BE2C (cell line): ENCODE measurements around the gene PPIP5K1.
A peak's percentile ranks its signal among the peaks of the same experiment; 100 is the strongest.

Source experiments
- DNase-seq: peaks from one replicate; pipeline ENCODE4 v3.0.0-alpha.2; 2020
- H3K27me3 ChIP-seq: fragments of 250-450 bp; sonication (Bioruptor Pico); 2 replicates; pipeline ENCODE4 v1.5.1; 2020; ENCODE audit warnings: mild to moderate bottlenecking
- H3K36me3 ChIP-seq: fragments of 250-450 bp; sonication (Bioruptor Pico); 2 replicates; pipeline ENCODE4 v1.5.1; 2020; ENCODE audit warnings: mild to moderate bottlenecking
- H3K4me1 ChIP-seq: fragments of 250-450 bp; sonication (Bioruptor Pico); 2 replicates; pipeline ENCODE4 v1.5.1; 2020
- H3K4me3 ChIP-seq: 2 replicates; pipeline ENCODE4 v1.5.1; 2011; ENCODE audit warnings: low read depth, low read length
- H3K9me3 ChIP-seq: fragments of 250-450 bp; sonication (Bioruptor Pico); 2 replicates; pipeline ENCODE4 v1.5.1; 2020
- CTCF ChIP-seq: IDR thresholded peaks from 2 replicates; pipeline ENCODE4 v1.5.1; 2012; ENCODE audit warnings: mild to moderate bottlenecking, low read depth, low read length

The PPIP5K1 gene

GRCh38 chr15:43510200-43511011, 79.6 kb downstream of the PPIP5K1 start:
- H3K4me3 ChIP-seq, result peak overlapping the region; percentile 83
- no peaks in the 10 kb centered on the region for H3K9me3 ChIP-seq
- peak; percentile 68 for TF ChIP-seq CTCF
- peaks cover 27% of the 10 kb centered on the region for H3K4me1 ChIP-seq
- peak; percentile 100 for DNase-seq
- no peaks in the 10 kb centered on the region for H3K27me3 ChIP-seq
- no peaks in the 10 kb centered on the region for H3K36me3 ChIP-seq

- Histone ChIP-seq H3K4me1 (peaks cover 27% of the 10 kb centered on the region), H3K36me3 (no peaks in the 10 kb centered on the region), H3K9me3 (no peaks in the 10 kb centered on the region), H3K4me3 (peak overlapping the region; percentile 72), H3K27me3 (no peaks in the 10 kb centered on the region)
- TF ChIP-seq CTCF, result no peak
- peak; percentile 30 for DNase-seq
Measured at GRCh38 chr15:43509660-43510199, 80.3 kb downstream of the PPIP5K1 start.

- H3K4me3 ChIP-seq, result peak overlapping the region; percentile 72
- H3K4me1 ChIP-seq, result peaks cover 25% of the 10 kb centered on the region
Measured at GRCh38 chr15:43508991-43509659, 80.9 kb downstream of the PPIP5K1 start.

GRCh38 chr15:43508421-43508820, 81.6 kb downstream of the PPIP5K1 start:
- no peaks in the 10 kb centered on the region for H3K36me3 ChIP-seq
- no peaks in the 10 kb centered on the region for H3K27me3 ChIP-seq
- peak overlapping the region; percentile 72; the same call in 1 of the 2 replicates for H3K4me3 ChIP-seq
- no peak for DNase-seq
- TF ChIP-seq CTCF, result no peak
- no peaks in the 10 kb centered on the region for H3K9me3 ChIP-seq
- peaks cover 21% of the 10 kb centered on the region for H3K4me1 ChIP-seq

More at GRCh38 chr15:43508991-43509659, 80.9 kb downstream of the PPIP5K1 start:
- H3K36me3 ChIP-seq, result no peaks in the 10 kb centered on the region
- peak; percentile 37 for DNase-seq
- no peak for TF ChIP-seq CTCF
- no peaks in the 10 kb centered on the region for H3K9me3 ChIP-seq
- no peaks in the 10 kb centered on the region for H3K27me3 ChIP-seq

- H3K4me3 ChIP-seq, result no peak overlapping the region
- no peak for DNase-seq
- H3K36me3 ChIP-seq, result no peaks in the 10 kb centered on the region
- no peaks in the 10 kb centered on the region for H3K27me3 ChIP-seq
- no peaks in the 10 kb centered on the region for H3K9me3 ChIP-seq
- no peak for TF ChIP-seq CTCF
- peaks cover 16% of the 10 kb centered on the region for H3K4me1 ChIP-seq
Measured at GRCh38 chr15:43505738-43506137, 84.3 kb downstream of the PPIP5K1 start.
